Esophagus muscularis mucosa (tissue), 4 donors: ENCODE measurements around the gene ACACB. TPM values are rescaled to one million over a fixed set of nuclear protein-coding genes. Genes with fewer than 3 reads are reported as not detected.

Source experiments
- DNase-seq: peaks from one replicate; pipeline ENCODE4 v3.0.0-alpha.2; 2017; ENCODE audit errors: extremely low spot score
- H3K27ac ChIP-seq, 4 donors: fragments of 200-600 bp; sonication (generic); replicated peaks in 1 of 4; 1 replicate in 3 of 4; 2 replicates in 1 of 4; pipeline ENCODE4 v1.5.1; 2016 to 2019; ENCODE audit warnings: mild to moderate bottlenecking in 1 of 4
- H3K27me3 ChIP-seq, 4 donors: fragments of 200-600 bp; sonication (generic); one replicate each; pipeline versions ENCODE4 v1.5.1 to v1.6.0; 2016 to 2019
- H3K36me3 ChIP-seq, 4 donors: fragments of 200-600 bp; sonication (generic); one replicate each; pipeline ENCODE4 v1.5.1; 2016 to 2019
- H3K4me1 ChIP-seq, 4 donors: fragments of 200-600 bp; sonication (generic); one replicate each; pipeline ENCODE4 v1.5.1; 2016 to 2019
- H3K4me3 ChIP-seq, 4 donors: fragments of 200-600 bp; sonication (generic); 1 replicate in 2 of 4; 2 replicates in 2 of 4; pipeline ENCODE4 v1.5.1; 2016 to 2019; ENCODE audit warnings: mild to moderate bottlenecking in 4 of 4, moderate library complexity in 1 of 4
- H3K9me3 ChIP-seq, 4 donors: fragments of 200-600 bp; sonication (generic); 1 replicate in 3 of 4; 2 replicates in 1 of 4; pipeline ENCODE4 v1.5.1; 2016 to 2019
- CTCF ChIP-seq, 3 experiments: fragments of 200-600 bp in 2 of 3; fragments of 450-650 bp in 1 of 3; sonication (generic) in 2 of 3; IDR thresholded peaks; one replicate each; pipeline ENCODE4 v1.5.1; 2017 to 2019; ENCODE audit warnings: antibody characterized with exemption in 3 of 3, mild to moderate bottlenecking in 2 of 3, moderate library complexity in 1 of 3
- EP300 ChIP-seq: sonication (generic); formaldehyde crosslinking; IDR thresholded peaks from one replicate; pipeline ENCODE4 v1.6.1; 2017; ENCODE audit warnings: antibody characterized with exemption
- POLR2A ChIP-seq: fragments of 450-650 bp; IDR thresholded peaks from one replicate; pipeline ENCODE4 v1.6.1; 2017; ENCODE audit warnings: antibody characterized with exemption, moderate library complexity, mild to moderate bottlenecking, low read depth
- POLR2AphosphoS5 ChIP-seq, 2 donors: sonication (generic); formaldehyde crosslinking; IDR thresholded peaks; one replicate each; pipeline ENCODE4 v1.6.1; 2017; ENCODE audit warnings: antibody characterized with exemption in 2 of 2
- WGBS: methylation state at CpG from one replicate; pipeline ENCODE4 v1.1.5; 2018; 5-methylcytosine and 5-hydroxymethylcytosine counted together
- intact Hi-C: fragments of 100-400 bp; cut with DNase I; formaldehyde crosslinking; loops from one replicate; pipeline ENCODE4 v1.15.1; 2023
- total RNA-seq, 4 donors: library from RNA; depleted of rRNA; stranded (reverse); fragments of >200 nt; gene quantifications; one replicate each; pipeline versions ENCODE4 v1.1.0 to v1.2.1, GENCODE V29; 2016

Gene ACACB
- total RNA-seq, 4 donors from 2014 or later: 59.6 to 134 (median 108) TPM

- Histone ChIP-seq H3K4me1 (no peaks in the 10 kb centered on the region), H3K9me3 (no peaks in the 10 kb centered on the region), H3K27me3 (no peaks in the 10 kb centered on the region), H3K36me3 (peaks cover 69 to 100% (median 98%) of the 10 kb centered on the region in 4 donors), H3K4me3 (no peak overlapping the region), H3K27ac (no peak overlapping the region)
- intact Hi-C loops: no loop called here
- WGBS: 95% methylated on average over 8 of the region's 10 CpGs
- no peak for DNase-seq
- TF ChIP-seq POLR2A (no peak), CTCF (IDR thresholded peaks at IDR 0.05) (no peak), EP300 (no peak), POLR2AphosphoS5 (IDR thresholded peaks at IDR 0.05) (no peak)
Measured at GRCh38 chr12:109223211-109223610, 106.8 kb downstream of the ACACB start.

- peak overlapping the region in 1 of 4 donors; percentile 10 for H3K27ac ChIP-seq
- no peak for DNase-seq
- intact Hi-C loops: no loop called here
- no peaks in the 10 kb centered on the region for H3K9me3 ChIP-seq
- H3K4me3 ChIP-seq: no peak overlapping the region
- no peaks in the 10 kb centered on the region for H3K27me3 ChIP-seq
- WGBS: 96% methylated on average over 5 of the region's 5 CpGs
- no peaks in the 10 kb centered on the region for H3K4me1 ChIP-seq
- peaks cover 68 to 100% (median 98%) of the 10 kb centered on the region in 4 donors for H3K36me3 ChIP-seq
- TF ChIP-seq POLR2AphosphoS5 (IDR thresholded peaks at IDR 0.05): no peak
- no peak for TF ChIP-seq EP300
- no peak for TF ChIP-seq CTCF (IDR thresholded peaks at IDR 0.05)
- TF ChIP-seq POLR2A: no peak
Measured at GRCh38 chr12:109223868-109224267, 107.5 kb downstream of the ACACB start.

- H3K4me1 ChIP-seq: no peaks in the 10 kb centered on the region
- H3K4me3 ChIP-seq: no peak overlapping the region
- H3K27ac ChIP-seq: no peak overlapping the region
- H3K36me3 ChIP-seq: peaks cover 81 to 100% (median 99%) of the 10 kb centered on the region in 4 donors
- 87% methylated on average over 4 of the region's 4 CpGs for WGBS
- no peak for TF ChIP-seq POLR2A
- TF ChIP-seq CTCF (IDR thresholded peaks at IDR 0.05): no peak
- H3K27me3 ChIP-seq: no peaks in the 10 kb centered on the region
- no peak for DNase-seq
- H3K9me3 ChIP-seq: no peaks in the 10 kb centered on the region
- intact Hi-C loops: no loop called here
Measured at GRCh38 chr12:109228664-109229063, 112.3 kb downstream of the ACACB start.

GRCh38 chr12:109230193-109230592 lies 113.8 kb downstream of the ACACB start:
- no peak for DNase-seq
- no peak overlapping the region for H3K4me3 ChIP-seq
- H3K4me1 ChIP-seq: no peaks in the 10 kb centered on the region
- no peak overlapping the region for H3K27ac ChIP-seq
- H3K36me3 ChIP-seq: peaks cover 77 to 100% (median 99%) of the 10 kb centered on the region in 4 donors
- no peaks in the 10 kb centered on the region for H3K9me3 ChIP-seq
- WGBS: 72% methylated on average over 2 of the region's 2 CpGs
- intact Hi-C loops: no loop called here
- no peak for TF ChIP-seq POLR2AphosphoS5 (IDR thresholded peaks at IDR 0.05)
- TF ChIP-seq CTCF (IDR thresholded peaks at IDR 0.05): no peak
- no peak for TF ChIP-seq POLR2A
- TF ChIP-seq EP300: no peak
- no peaks in the 10 kb centered on the region for H3K27me3 ChIP-seq

- intact Hi-C loops: no loop called here
- H3K27me3 ChIP-seq: no peaks in the 10 kb centered on the region
- no peak overlapping the region for H3K27ac ChIP-seq
- no peak overlapping the region for H3K4me3 ChIP-seq
- 67% methylated on average over 3 of the region's 7 CpGs for WGBS
- no peaks in the 10 kb centered on the region for H3K4me1 ChIP-seq
- no peak for DNase-seq
- H3K9me3 ChIP-seq: no peaks in the 10 kb centered on the region
- H3K36me3 ChIP-seq: peaks cover 86 to 100% (median 100%) of the 10 kb centered on the region in 4 donors
- TF ChIP-seq POLR2A: no peak
- no peak for TF ChIP-seq CTCF (IDR thresholded peaks at IDR 0.05)
- TF ChIP-seq EP300: no peak
- no peak for TF ChIP-seq POLR2AphosphoS5 (IDR thresholded peaks at IDR 0.05)
Measured at GRCh38 chr12:109232731-109233130, 116.3 kb downstream of the ACACB start.
